K562 (cell line): ENCODE results near the gene RPL14. TPM values are rescaled to one million over a fixed set of nuclear protein-coding genes. Genes with fewer than 3 reads are reported as not detected.

Experiments used
- ATAC-seq: fragments of 200-7000 bp; cut with Tn5 transposase; 3 replicates; pipeline ENCODE4 v1.9.1; 2020; ENCODE audit warnings: moderate library complexity
- BruUV-seq: library from RNA; stranded (reverse); fragments of 400-500 nt; replicated peaks from 2 replicates; lab custom pipeline; 2021; lab: Mats Ljungman, UMichigan
- CTCF ChIA-PET: fragments of 300-600 bp; formaldehyde crosslinking; extraction: SDS; loops from one replicate; lab custom pipeline; 2021; ENCODE audit warnings: low intra/inter-chr PET ratio; lab: Yijun Ruan, JAX
- POLR2A ChIA-PET: fragments of 300-600, 350-650 bp; sonication (Branson Sonifier 250); formaldehyde crosslinking; extraction: SDS; loops from one replicate; lab custom pipeline; 2021; ENCODE audit warnings: antibody characterized with exemption, inconsistent platforms; lab: Yijun Ruan, JAX
- DNase-seq, 4 experiments: peaks; one replicate each; pipeline versions ENCODE4 v3.0.0 to v3.0.0-alpha.2; 2011 to 2018; ENCODE audit warnings: low spot score in 3 of 4, mixed read lengths in 3 of 4; ENCODE audit errors: extremely low read depth in 1 of 4
- FAIRE-seq: peaks from 2 replicates; lab custom pipeline; 2011; peaks lifted over from hg19 to GRCh38; lab: Jason Lieb, UNC
- H2AFZ ChIP-seq: 2 replicates; pipeline ENCODE4 v1.6.0; 2011; ENCODE audit warnings: low read depth, low read length, control low read depth, inconsistent platforms
- H3K27ac ChIP-seq: fragments of 200-600 bp; 3 replicates; pipeline ENCODE4 v1.8.0; 2011; ENCODE audit warnings: low read depth, mild to moderate bottlenecking, control low read depth, inconsistent platforms, low read length, moderate library complexity, mixed read lengths; ENCODE audit errors: extremely low read depth
- H3K27me3 ChIP-seq, 2 experiments: fragments of 300-600 bp in 1 of 2; 2 replicates in 1 of 2; 3 replicates in 1 of 2; pipeline versions ENCODE4 v1.6.0 to v1.8.0; 2011; ENCODE audit warnings: inconsistent platforms in 2 of 2, low read length in 2 of 2, mild to moderate bottlenecking in 1 of 2, mixed read lengths in 1 of 2, moderate library complexity in 1 of 2; ENCODE audit not compliant: control insufficient read depth in 2 of 2, insufficient read depth in 2 of 2
- H3K36me3 ChIP-seq: fragments of 300-600 bp; 3 replicates; pipeline ENCODE4 v1.8.0; 2011; ENCODE audit warnings: mild to moderate bottlenecking, low read length, inconsistent platforms; ENCODE audit not compliant: control insufficient read depth, insufficient read depth
- H3K4me1 ChIP-seq, 2 experiments: fragments of 200-600 bp in 1 of 2; replicated peaks in 1 of 2; 2 replicates in 1 of 2; 3 replicates in 1 of 2; pipeline versions ENCODE4 v1.5.1 to v1.8.0; 2011; ENCODE audit warnings: inconsistent platforms in 2 of 2, low read length in 2 of 2, mild to moderate bottlenecking in 1 of 2, mixed read lengths in 1 of 2, moderate library complexity in 1 of 2; ENCODE audit not compliant: control insufficient read depth in 2 of 2, insufficient read depth in 2 of 2
- H3K4me2 ChIP-seq: 2 replicates; pipeline ENCODE4 v1.6.1; 2011; ENCODE audit warnings: low read length, control low read depth, inconsistent platforms, mixed read lengths; ENCODE audit not compliant: insufficient read depth
- H3K4me3 ChIP-seq: fragments of 200-600 bp; sonication (generic), shearing (Covaris generic); 2 replicates; pipeline ENCODE4 v1.5.1; 2016; ENCODE audit warnings: control low read depth, inconsistent platforms
- H3K79me2 ChIP-seq: fragments of 200-600 bp; 3 replicates; pipeline ENCODE4 v1.8.0; 2011; ENCODE audit warnings: low read length, inconsistent platforms; ENCODE audit not compliant: control insufficient read depth, insufficient read depth
- H3K9ac ChIP-seq, 2 experiments: 2 replicates each; pipeline versions ENCODE4 v1.6.0 to v1.6.1; 2011; ENCODE audit warnings: low read depth in 2 of 2, low read length in 2 of 2, control low read depth in 1 of 2, inconsistent platforms in 1 of 2, mild to moderate bottlenecking in 1 of 2, mixed read lengths in 1 of 2; ENCODE audit not compliant: insufficient read depth in 1 of 2
- H3K9me1 ChIP-seq: one replicate; pipeline ENCODE4 v1.6.0; 2011; ENCODE audit warnings: inconsistent platforms, mild to moderate bottlenecking, low read length, moderate library complexity; ENCODE audit not compliant: control insufficient read depth, insufficient read depth
- H3K9me3 ChIP-seq: replicated peaks from 2 replicates; pipeline ENCODE4 v1.5.1; 2011; ENCODE audit warnings: low read depth, low read length, inconsistent platforms; ENCODE audit not compliant: control insufficient read depth, insufficient read depth
- H4K20me1 ChIP-seq: replicated peaks from 2 replicates; pipeline ENCODE4 v1.6.1; 2011; ENCODE audit warnings: low read length, inconsistent platforms, mixed read lengths; ENCODE audit not compliant: control insufficient read depth, insufficient read depth
- HMGN3 ChIP-seq: IDR thresholded peaks from 2 replicates; pipeline ENCODE4 v1.6.1; 2011; ENCODE audit warnings: borderline replicate concordance, low read depth, mild to moderate bottlenecking, mixed read lengths, low read length; ENCODE audit not compliant: insufficient read length; ENCODE audit errors: extremely low read depth
- MYC ChIP-seq, 2 experiments: fragments of 250-450 bp in 1 of 2; sonication (Bioruptor Pico) in 1 of 2; IDR thresholded peaks; 2 replicates each; pipeline versions ENCODE4 v1.5.1 to v1.6.1; 2012 to 2021; ENCODE audit warnings: low read depth in 2 of 2, borderline replicate concordance in 1 of 2, improper control_type of control experiment in 1 of 2, low read length in 1 of 2, mild to moderate bottlenecking in 1 of 2, moderate library complexity in 1 of 2
- PHF21A ChIP-seq: fragments of 450-650 bp; IDR thresholded peaks from 2 replicates; pipeline ENCODE4 v1.6.1; 2017; ENCODE audit warnings: low read depth, borderline replicate concordance
- SPI1 ChIP-seq: IDR thresholded peaks from 2 replicates; pipeline ENCODE4 v1.6.1; 2011; ENCODE audit warnings: low read depth, low read length, control low read depth, borderline replicate concordance
- ZNF274 ChIP-seq: IDR thresholded peaks from 2 replicates; pipeline ENCODE4 v1.6.1; 2011; ENCODE audit warnings: low read depth, mild to moderate bottlenecking, low read length, moderate library complexity, borderline replicate concordance
- WGBS: fragments of 100-300 bp; shearing (Covaris generic); methylation state at CpG from one replicate; pipeline ENCODE4 v1.1.6; 2016; ENCODE audit warnings: low coverage, mixed read lengths; ENCODE audit not compliant: insufficient coverage; ENCODE audit errors: missing lambda C conversion rate; 5-methylcytosine and 5-hydroxymethylcytosine counted together
- in situ Hi-C: fragments of 300-500 bp; cut with MboI; formaldehyde crosslinking; loops from 4 replicates; pipeline ENCODE4 v1.15.0; 2018; ENCODE audit warnings: inconsistent platforms, mixed read lengths
- intact Hi-C: fragments of 100-400 bp; cut with micrococcal nuclease; formaldehyde crosslinking; loops from 2 replicates; pipeline ENCODE4 v1.14.2; 2022
- polyA plus RNA-seq, 8 experiments: library from polyadenylated mRNA; depleted of rRNA in 4 of 8; stranded (reverse) in 5 of 8; unstranded in 3 of 8; fragments of >200 nt; fragmentation: Nextera tagmentation in 2 of 8; fragmentation: Illumina TruSeq in 1 of 8; extraction: Ambion mirVana in 2 of 8; extraction: Trizol in 1 of 8; gene quantifications; 2 replicates each; pipeline versions ENCODE4 v1.2.1 to v1.2.3, GENCODE V29; 2011 to 2014; ENCODE audit warnings: inconsistent platforms in 1 of 8, missing spikeins in 1 of 8
- total RNA-seq, 7 experiments: library from RNA; depleted of rRNA in 6 of 7; stranded (reverse); fragments of >200 nt in 6 of 7; fragmentation: Illumina TruSeq in 2 of 7; extraction: Trizol in 2 of 7; gene quantifications; 2 replicates each; pipeline versions ENCODE4 v1.2.1 to v1.2.3, GENCODE V29; 2011 to 2021; ENCODE audit warnings: low replicate concordance in 1 of 7
- TF ChIP-seq, protein P1 (sequence below), 3 experiments: IDR thresholded peaks in 2 of 3; conservative IDR thresholded peaks in 1 of 3; 2 replicates each; pipeline ENCODE4 v1.5.1; 2011 to 2012; ENCODE audit warnings: low read length in 3 of 3, mild to moderate bottlenecking in 3 of 3, control low read depth in 2 of 3, improper control_type of control experiment in 1 of 3, inconsistent platforms in 1 of 3, low read depth in 1 of 3, mixed read lengths in 1 of 3, moderate library complexity in 1 of 3; ENCODE audit not compliant: insufficient read depth in 2 of 3
- TF ChIP-seq, protein P2 (sequence below), 2 experiments: fragments of 450-650 bp; IDR thresholded peaks; 2 replicates each; pipeline ENCODE4 v1.6.1; 2018; ENCODE audit warnings: mild to moderate bottlenecking in 2 of 2, low read depth in 1 of 2; ENCODE audit not compliant: partially characterized antibody in 2 of 2

Gene RPL14
- total and polyA plus RNA-seq, 9 of the 15 experiments (the other 6 are each of a cell fraction or from before 2014, with no cell fraction given): 851 to 4,649 (median 2,133) TPM

DNA sequence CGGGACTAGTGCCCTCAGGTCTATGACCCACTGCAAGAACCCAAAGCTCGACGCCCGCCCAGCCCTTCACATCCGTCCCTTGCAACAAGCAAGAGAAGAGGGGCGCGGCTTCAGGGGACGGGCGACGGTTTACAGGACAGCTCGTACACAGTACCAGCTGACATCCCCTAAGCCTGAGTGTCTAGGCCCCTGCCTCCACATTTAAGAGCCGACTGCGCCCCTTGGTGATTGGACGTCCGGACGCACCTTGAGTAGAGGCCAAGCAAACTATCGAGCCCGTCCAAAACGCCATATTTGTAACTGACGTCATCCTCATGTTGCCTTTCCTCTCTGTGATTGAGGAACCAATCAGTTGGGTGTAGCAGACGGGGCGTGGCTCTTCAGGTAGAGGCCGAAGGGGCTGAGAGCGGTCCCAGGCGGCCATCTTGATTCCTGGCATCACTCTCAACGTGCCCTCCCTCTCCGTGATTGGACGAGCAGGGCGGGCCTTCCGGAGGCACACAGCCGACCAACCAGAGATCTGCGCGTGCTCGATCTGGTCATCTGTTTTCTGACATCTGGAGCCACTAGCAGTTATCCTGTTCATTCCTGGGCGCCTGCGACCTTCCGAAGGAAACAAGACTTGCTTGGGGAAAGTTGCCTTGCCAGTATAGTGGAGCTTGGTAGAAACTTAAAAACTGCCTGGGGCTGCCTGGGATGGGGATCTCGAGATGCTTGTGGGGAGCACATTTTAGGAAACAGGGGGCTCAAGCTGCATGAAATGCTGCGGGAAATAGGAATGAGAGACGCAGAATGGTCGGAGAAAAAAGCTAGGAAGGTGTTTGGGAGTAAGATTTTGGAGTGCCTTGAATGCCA lies 4.0 kb upstream of the RPL14 start:
- peak; percentile 99 to 100 (median 99) for DNase-seq
- under 1% methylated on average over 41 of the region's 41 CpGs for WGBS
- H3K27ac ChIP-seq: peak overlapping the region; percentile 86
- peak overlapping the region; percentile 81 to 95 for H3K9ac ChIP-seq
- intact Hi-C loops: loop anchor here (1.0 to 10.0 kb wide), 3 partner anchors 72 to 1068 kb away; partner anchors contain the start of genes SLC25A38 and ZNF621
- peaks cover 8 to 13% of the 10 kb centered on the region in 2 experiments; a peak in 4 of 5 replicates for H3K4me1 ChIP-seq
- H3K4me3 ChIP-seq: peak overlapping the region; percentile 57
- peak; percentile 95 for ATAC-seq
- H3K9me1 ChIP-seq: no peaks in the 10 kb centered on the region
- H3K36me3 ChIP-seq: peaks cover 6% of the 10 kb centered on the region
- FAIRE-seq: peak; percentile 100
- peaks cover 21% of the 10 kb centered on the region for H3K79me2 ChIP-seq
- peak overlapping the region; percentile 95 for H2AFZ ChIP-seq
- H3K4me2 ChIP-seq: peak overlapping the region; percentile 85
- no TSS peak for BruUV-seq
- ChIA-PET POLR2A (interaction anchor here (0.5 to 4.4 kb wide), 12 partner anchors 9 to 310 kb away, joined by 3 to 37 read pairs (median 4); partner anchors contain the start of genes EIF1B and ZNF620), CTCF (interaction anchor here (0.6 to 1.2 kb wide), 2 partner anchors 126 to 258 kb away, joined by 3 to 4 read pairs; no protein-coding TSS in a partner anchor)
- H3K27me3 ChIP-seq: no peaks in the 10 kb centered on the region
- in situ Hi-C loops: loop anchor here (25.0 kb wide), 1 partner anchor 1041 kb away; the partner anchor contains the start of gene RPSA
- H3K9me3 ChIP-seq: no peaks in the 10 kb centered on the region
- no peaks in the 10 kb centered on the region for H4K20me1 ChIP-seq
- TF ChIP-seq SPI1 (0 out of 2 replicates have a peak, but pooled peaks have one; percentile 21), ZNF274 (no peak), PHF21A (no peak), HMGN3 (peak; percentile 53), MYC (IDR thresholded peaks at IDR 0.05; ENCODE audit: low read depth, low read length) (peak; percentile 75; the same call in 1 of the 2 replicates), MYC (CRISPR knock-in tag; IDR thresholded peaks at IDR 0.05; ENCODE audit: borderline replicate concordance, low read depth) (no peak; the same call in 1 of the 2 replicates)
- TF ChIP-seq, protein P1, sequence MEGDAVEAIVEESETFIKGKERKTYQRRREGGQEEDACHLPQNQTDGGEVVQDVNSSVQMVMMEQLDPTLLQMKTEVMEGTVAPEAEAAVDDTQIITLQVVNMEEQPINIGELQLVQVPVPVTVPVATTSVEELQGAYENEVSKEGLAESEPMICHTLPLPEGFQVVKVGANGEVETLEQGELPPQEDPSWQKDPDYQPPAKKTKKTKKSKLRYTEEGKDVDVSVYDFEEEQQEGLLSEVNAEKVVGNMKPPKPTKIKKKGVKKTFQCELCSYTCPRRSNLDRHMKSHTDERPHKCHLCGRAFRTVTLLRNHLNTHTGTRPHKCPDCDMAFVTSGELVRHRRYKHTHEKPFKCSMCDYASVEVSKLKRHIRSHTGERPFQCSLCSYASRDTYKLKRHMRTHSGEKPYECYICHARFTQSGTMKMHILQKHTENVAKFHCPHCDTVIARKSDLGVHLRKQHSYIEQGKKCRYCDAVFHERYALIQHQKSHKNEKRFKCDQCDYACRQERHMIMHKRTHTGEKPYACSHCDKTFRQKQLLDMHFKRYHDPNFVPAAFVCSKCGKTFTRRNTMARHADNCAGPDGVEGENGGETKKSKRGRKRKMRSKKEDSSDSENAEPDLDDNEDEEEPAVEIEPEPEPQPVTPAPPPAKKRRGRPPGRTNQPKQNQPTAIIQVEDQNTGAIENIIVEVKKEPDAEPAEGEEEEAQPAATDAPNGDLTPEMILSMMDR (IDR thresholded peaks at IDR 0.05 in 2 of 3, conservative IDR thresholded peaks at IDR 0.05 in 1 of 3; ENCODE audit: insufficient read depth in 2 of 3, low read depth in 1 of 3, low read length in 3 of 3): peak in 2 of 3 experiments; percentile 9 to 33; a peak in 2 of 6 replicates
- TF ChIP-seq, protein P2, sequence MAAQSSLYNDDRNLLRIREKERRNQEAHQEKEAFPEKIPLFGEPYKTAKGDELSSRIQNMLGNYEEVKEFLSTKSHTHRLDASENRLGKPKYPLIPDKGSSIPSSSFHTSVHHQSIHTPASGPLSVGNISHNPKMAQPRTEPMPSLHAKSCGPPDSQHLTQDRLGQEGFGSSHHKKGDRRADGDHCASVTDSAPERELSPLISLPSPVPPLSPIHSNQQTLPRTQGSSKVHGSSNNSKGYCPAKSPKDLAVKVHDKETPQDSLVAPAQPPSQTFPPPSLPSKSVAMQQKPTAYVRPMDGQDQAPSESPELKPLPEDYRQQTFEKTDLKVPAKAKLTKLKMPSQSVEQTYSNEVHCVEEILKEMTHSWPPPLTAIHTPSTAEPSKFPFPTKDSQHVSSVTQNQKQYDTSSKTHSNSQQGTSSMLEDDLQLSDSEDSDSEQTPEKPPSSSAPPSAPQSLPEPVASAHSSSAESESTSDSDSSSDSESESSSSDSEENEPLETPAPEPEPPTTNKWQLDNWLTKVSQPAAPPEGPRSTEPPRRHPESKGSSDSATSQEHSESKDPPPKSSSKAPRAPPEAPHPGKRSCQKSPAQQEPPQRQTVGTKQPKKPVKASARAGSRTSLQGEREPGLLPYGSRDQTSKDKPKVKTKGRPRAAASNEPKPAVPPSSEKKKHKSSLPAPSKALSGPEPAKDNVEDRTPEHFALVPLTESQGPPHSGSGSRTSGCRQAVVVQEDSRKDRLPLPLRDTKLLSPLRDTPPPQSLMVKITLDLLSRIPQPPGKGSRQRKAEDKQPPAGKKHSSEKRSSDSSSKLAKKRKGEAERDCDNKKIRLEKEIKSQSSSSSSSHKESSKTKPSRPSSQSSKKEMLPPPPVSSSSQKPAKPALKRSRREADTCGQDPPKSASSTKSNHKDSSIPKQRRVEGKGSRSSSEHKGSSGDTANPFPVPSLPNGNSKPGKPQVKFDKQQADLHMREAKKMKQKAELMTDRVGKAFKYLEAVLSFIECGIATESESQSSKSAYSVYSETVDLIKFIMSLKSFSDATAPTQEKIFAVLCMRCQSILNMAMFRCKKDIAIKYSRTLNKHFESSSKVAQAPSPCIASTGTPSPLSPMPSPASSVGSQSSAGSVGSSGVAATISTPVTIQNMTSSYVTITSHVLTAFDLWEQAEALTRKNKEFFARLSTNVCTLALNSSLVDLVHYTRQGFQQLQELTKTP (IDR thresholded peaks at IDR 0.05; ENCODE audit: low read depth in 1 of 2, partially characterized antibody in 2 of 2): peak; percentile 14 to 27
